Peyer's patch (tissue), 4 donors: ENCODE data around the gene GZF1. TPM values are rescaled to one million over a fixed set of nuclear protein-coding genes. Genes with fewer than 3 reads are reported as not detected.
A peak's percentile ranks its signal among the peaks of the same experiment; 100 is the strongest.

ENCODE experiments used
- DNase-seq, 3 donors: peaks; one replicate each; pipeline ENCODE4 v3.0.0-alpha.2; 2017 to 2019
- H3K27ac ChIP-seq, 4 donors: fragments of 200-600 bp; sonication (generic); one replicate each; pipeline ENCODE4 v1.5.1; 2016 to 2019
- H3K27me3 ChIP-seq, 2 donors: fragments of 200-600 bp; sonication (generic); one replicate each; pipeline ENCODE4 v1.5.1; 2019
- H3K36me3 ChIP-seq, 3 donors: fragments of 200-600 bp; sonication (generic); one replicate each; pipeline ENCODE4 v1.5.1; 2016 to 2019
- H3K4me1 ChIP-seq, 4 donors: fragments of 200-600 bp; sonication (generic); one replicate each; pipeline ENCODE4 v1.5.1; 2016 to 2019
- H3K4me3 ChIP-seq, 4 donors: fragments of 200-600 bp; sonication (generic); 1 replicate in 3 of 4; 2 replicates in 1 of 4; pipeline ENCODE4 v1.5.1; 2016 to 2019; ENCODE audit warnings: mild to moderate bottlenecking in 1 of 4
- H3K9me3 ChIP-seq, 4 donors: fragments of 200-600 bp; sonication (generic); one replicate each; pipeline ENCODE4 v1.5.1; 2016 to 2019; ENCODE audit warnings: mild to moderate bottlenecking in 1 of 4
- POLR2A ChIP-seq, 2 donors: fragments of 450-650 bp; IDR thresholded peaks; one replicate each; pipeline ENCODE4 v1.5.1; 2017; ENCODE audit warnings: antibody characterized with exemption in 2 of 2, mild to moderate bottlenecking in 2 of 2, moderate library complexity in 2 of 2
- total RNA-seq, 4 donors: library from RNA; depleted of rRNA; stranded (reverse); fragments of >200 nt; gene quantifications; one replicate each; pipeline ENCODE4 v1.1.0, GENCODE V29; 2016
- TF ChIP-seq, protein P1 (sequence below), 6 experiments: fragments of 450-650 bp in 4 of 6; fragments of 200-600 bp in 2 of 6; sonication (generic) in 1 of 6; IDR thresholded peaks; one replicate each; pipeline ENCODE4 v1.5.1; 2017 to 2019; ENCODE audit warnings: antibody characterized with exemption in 6 of 6, mild to moderate bottlenecking in 3 of 6, moderate library complexity in 1 of 6

Gene GZF1
- total RNA-seq, 4 donors from 2014 or later, result 5.8 to 14.5 (median 7.9) TPM

- no peak for TF ChIP-seq POLR2A (IDR thresholded peaks at IDR 0.05)
- TF ChIP-seq, protein P1, sequence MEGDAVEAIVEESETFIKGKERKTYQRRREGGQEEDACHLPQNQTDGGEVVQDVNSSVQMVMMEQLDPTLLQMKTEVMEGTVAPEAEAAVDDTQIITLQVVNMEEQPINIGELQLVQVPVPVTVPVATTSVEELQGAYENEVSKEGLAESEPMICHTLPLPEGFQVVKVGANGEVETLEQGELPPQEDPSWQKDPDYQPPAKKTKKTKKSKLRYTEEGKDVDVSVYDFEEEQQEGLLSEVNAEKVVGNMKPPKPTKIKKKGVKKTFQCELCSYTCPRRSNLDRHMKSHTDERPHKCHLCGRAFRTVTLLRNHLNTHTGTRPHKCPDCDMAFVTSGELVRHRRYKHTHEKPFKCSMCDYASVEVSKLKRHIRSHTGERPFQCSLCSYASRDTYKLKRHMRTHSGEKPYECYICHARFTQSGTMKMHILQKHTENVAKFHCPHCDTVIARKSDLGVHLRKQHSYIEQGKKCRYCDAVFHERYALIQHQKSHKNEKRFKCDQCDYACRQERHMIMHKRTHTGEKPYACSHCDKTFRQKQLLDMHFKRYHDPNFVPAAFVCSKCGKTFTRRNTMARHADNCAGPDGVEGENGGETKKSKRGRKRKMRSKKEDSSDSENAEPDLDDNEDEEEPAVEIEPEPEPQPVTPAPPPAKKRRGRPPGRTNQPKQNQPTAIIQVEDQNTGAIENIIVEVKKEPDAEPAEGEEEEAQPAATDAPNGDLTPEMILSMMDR (IDR thresholded peaks at IDR 0.05), result no peak
- DNase-seq, result no peak
- Histone ChIP-seq H3K27me3 (no peaks in the 10 kb centered on the region), H3K4me3 (no peak overlapping the region), H3K9me3 (no peaks in the 10 kb centered on the region), H3K4me1 (no peaks in the 10 kb centered on the region), H3K27ac (no peak overlapping the region), H3K36me3 (no peaks in the 10 kb centered on the region)
Measured at GRCh38 chr20:23327617-23328333, 34.2 kb upstream of the GZF1 start.

GRCh38 chr20:23331450-23332350, 30.3 kb upstream of the GZF1 start:
- no peaks in the 10 kb centered on the region for H3K9me3 ChIP-seq
- peak in 1 of 3 donors; percentile 10 for DNase-seq
- H3K27ac ChIP-seq, result no peak overlapping the region

DNA sequence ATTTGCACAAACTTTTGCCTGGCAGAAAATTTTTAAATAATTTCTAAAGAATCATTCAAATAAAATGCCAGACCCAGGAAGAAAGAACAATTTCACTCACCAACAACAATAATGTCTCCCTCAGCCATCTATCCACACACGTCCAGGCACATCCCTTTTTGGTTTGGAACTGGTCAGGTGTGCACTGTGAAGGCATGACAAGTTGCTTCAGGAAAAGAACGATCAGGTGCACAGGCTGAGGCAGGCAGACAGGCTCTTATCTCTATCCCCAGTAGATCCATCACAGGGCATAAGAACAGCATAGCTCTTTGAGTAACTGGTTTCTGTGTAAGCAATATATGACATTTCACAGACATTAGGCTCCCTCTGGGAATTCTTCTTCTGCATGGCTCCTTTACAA, 29.5 kb upstream of the GZF1 start:
- Histone ChIP-seq H3K27me3 (no peaks in the 10 kb centered on the region), H3K4me3 (no peak overlapping the region), H3K4me1 (no peaks in the 10 kb centered on the region), H3K9me3 (no peaks in the 10 kb centered on the region), H3K27ac (no peak overlapping the region), H3K36me3 (no peaks in the 10 kb centered on the region)
- DNase-seq, result no peak
- no peak for TF ChIP-seq POLR2A (IDR thresholded peaks at IDR 0.05)
- TF ChIP-seq, protein P1 (IDR thresholded peaks at IDR 0.05), result no peak

More at GRCh38 chr20:23331450-23332350, 30.3 kb upstream of the GZF1 start:
- H3K4me1 ChIP-seq, result no peaks in the 10 kb centered on the region
- H3K27me3 ChIP-seq, result no peaks in the 10 kb centered on the region
- no peak overlapping the region for H3K4me3 ChIP-seq
- no peaks in the 10 kb centered on the region for H3K36me3 ChIP-seq
- TF ChIP-seq, protein P1 (IDR thresholded peaks at IDR 0.05), result no peak
- no peak for TF ChIP-seq POLR2A (IDR thresholded peaks at IDR 0.05)

- peak overlapping the region in 1 of 4 donors; percentile 10 for H3K27ac ChIP-seq
- no peak overlapping the region for H3K4me3 ChIP-seq
- no peaks in the 10 kb centered on the region for H3K9me3 ChIP-seq
- H3K36me3 ChIP-seq, result no peaks in the 10 kb centered on the region
- DNase-seq, result no peak
- no peaks in the 10 kb centered on the region for H3K4me1 ChIP-seq
- no peaks in the 10 kb centered on the region for H3K27me3 ChIP-seq
- no peak for TF ChIP-seq POLR2A (IDR thresholded peaks at IDR 0.05)
- TF ChIP-seq, protein P1 (IDR thresholded peaks at IDR 0.05), result no peak
Measured at GRCh38 chr20:23334111-23334510, 27.9 kb upstream of the GZF1 start.

GRCh38 chr20:23335521-23335920, 26.5 kb upstream of the GZF1 start:
- TF ChIP-seq, protein P1 (IDR thresholded peaks at IDR 0.05), result no peak
- no peak for TF ChIP-seq POLR2A (IDR thresholded peaks at IDR 0.05)
- DNase-seq, result peak in 1 of 3 donors; percentile 38
- Histone ChIP-seq H3K4me3 (no peak overlapping the region), H3K27ac (no peak overlapping the region), H3K36me3 (no peaks in the 10 kb centered on the region), H3K9me3 (no peaks in the 10 kb centered on the region), H3K4me1 (no peaks in the 10 kb centered on the region), H3K27me3 (no peaks in the 10 kb centered on the region)
